Activated naive CD4-positive, alpha-beta T cell treated with anti-CD3 and anti-CD28 coated beads for 36 hours (primary cell): ENCODE measurements around the gene ETF1. TPM values are rescaled to one million over a fixed set of nuclear protein-coding genes. Genes with fewer than 3 reads are reported as not detected.

Experiments
- CTCF ChIA-PET: fragments of 350-600 bp; sonication (Branson Sonifier 250); formaldehyde crosslinking; loops from one replicate; lab custom pipeline; 2021; ENCODE audit warnings: antibody characterized with exemption; lab: Charles Lee
- DNase-seq: peaks from one replicate; pipeline ENCODE4 v3.0.0-alpha.2; 2020
- H3K27ac Mint-ChIP-seq: one replicate; pipeline ENCODE4 v1.8.0; 2021; ENCODE audit warnings: mild to moderate bottlenecking, mixed read lengths
- H3K27me3 Mint-ChIP-seq: one replicate; pipeline ENCODE4 v1.8.0; 2021; ENCODE audit warnings: low read depth, mixed read lengths
- H3K36me3 Mint-ChIP-seq: one replicate; pipeline ENCODE4 v1.8.0; 2021; ENCODE audit warnings: low read depth, mixed read lengths
- H3K4me1 Mint-ChIP-seq: one replicate; pipeline ENCODE4 v1.8.0; 2021; ENCODE audit warnings: low read depth, mixed read lengths
- H3K4me3 Mint-ChIP-seq: one replicate; pipeline ENCODE4 v1.8.0; 2021; ENCODE audit warnings: mild to moderate bottlenecking, moderate library complexity, mixed read lengths
- H3K9me3 Mint-ChIP-seq: one replicate; pipeline ENCODE4 v1.8.0; 2021; ENCODE audit warnings: mixed read lengths
- intact Hi-C: fragments of 100-400 bp; cut with micrococcal nuclease; formaldehyde crosslinking; loops from one replicate; pipeline ENCODE4 v1.15.1; 2023
- total RNA-seq, 2 experiments: library from RNA; stranded (reverse); gene quantifications; one replicate each; pipeline ENCODE4 v1.2.3, GENCODE V29; 2021

ETF1 gene
- total RNA-seq, 2 experiments from 2014 or later: 99.8 to 107 TPM

DNA sequence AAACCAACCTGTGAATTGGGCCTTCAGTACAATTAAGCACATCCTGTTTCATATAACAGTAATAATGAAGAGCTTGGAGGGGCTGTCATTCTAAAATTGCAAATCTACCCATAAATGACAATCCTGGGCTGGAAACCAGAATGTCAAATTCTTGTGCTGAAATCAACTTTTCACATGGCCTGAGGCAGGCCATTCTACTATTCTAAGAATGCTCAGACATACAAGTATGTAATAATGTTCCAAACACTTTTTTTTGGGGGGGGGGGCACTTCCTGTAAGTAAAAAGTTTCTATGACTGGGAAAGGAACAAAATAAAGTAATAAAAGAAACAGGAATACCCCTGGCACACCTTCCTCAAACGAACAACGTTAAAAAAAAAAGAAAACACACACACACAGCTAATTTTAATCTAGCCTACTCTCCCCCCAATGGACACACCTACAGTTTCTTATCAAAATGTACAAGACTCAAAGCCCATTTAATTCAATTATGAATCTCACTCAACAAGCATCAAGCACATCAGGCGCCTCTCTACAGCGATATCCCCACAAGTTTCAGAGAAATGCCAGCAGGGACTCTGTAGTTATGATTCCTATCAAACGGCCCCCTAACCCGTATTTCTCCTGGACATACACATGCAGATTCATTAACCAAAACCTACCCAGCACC lies 1.4 kb downstream of the ETF1 start:
- peak overlapping the region; percentile 85 for H3K27ac Mint-ChIP-seq
- intact Hi-C loops: loop anchor here (2.0 kb wide), 1 partner anchor 49 kb away; no protein-coding TSS in a partner anchor
- peaks cover 20% of the 10 kb centered on the region for H3K36me3 Mint-ChIP-seq
- H3K27me3 Mint-ChIP-seq: no peaks in the 10 kb centered on the region
- H3K4me1 Mint-ChIP-seq: peaks cover 66% of the 10 kb centered on the region
- H3K4me3 Mint-ChIP-seq: peak overlapping the region; percentile 100
- no peak for DNase-seq
- no peaks in the 10 kb centered on the region for H3K9me3 Mint-ChIP-seq
- CTCF ChIA-PET: interaction anchor here (0.6 to 0.7 kb wide), 2 partner anchors 12 to 89 kb away, joined by 3 to 9 read pairs; no protein-coding TSS in a partner anchor

- H3K4me3 Mint-ChIP-seq: no peak overlapping the region
- no peaks in the 10 kb centered on the region for H3K9me3 Mint-ChIP-seq
- CTCF ChIA-PET: interaction anchor here (0.6 kb wide), 2 partner anchors 9 to 90 kb away, joined by 3 to 8 read pairs; no protein-coding TSS in a partner anchor
- H3K27me3 Mint-ChIP-seq: no peaks in the 10 kb centered on the region
- H3K4me1 Mint-ChIP-seq: peaks cover 59% of the 10 kb centered on the region
- peaks cover 17% of the 10 kb centered on the region for H3K36me3 Mint-ChIP-seq
- intact Hi-C loops: no loop called here
- no peak overlapping the region for H3K27ac Mint-ChIP-seq
- no peak for DNase-seq
Measured at GRCh38 chr5:138539791-138540190, 3.2 kb downstream of the ETF1 start.

- Mint-ChIP-seq H3K36me3 (peaks cover 19% of the 10 kb centered on the region), H3K9me3 (no peaks in the 10 kb centered on the region), H3K4me1 (peaks cover 59% of the 10 kb centered on the region), H3K27me3 (no peaks in the 10 kb centered on the region), H3K27ac (no peak overlapping the region), H3K4me3 (no peak overlapping the region)
- no peak for DNase-seq
- intact Hi-C loops: no loop called here
- CTCF ChIA-PET: interaction anchor here (0.6 to 1.3 kb wide), 2 partner anchors 9 to 30 kb away, joined by 3 to 8 read pairs; no protein-coding TSS in a partner anchor
Measured at GRCh38 chr5:138538943-138539627, 4.0 kb downstream of the ETF1 start.

GRCh38 chr5:138536665-138537315 lies 6.2 kb downstream of the ETF1 start:
- Mint-ChIP-seq H3K9me3 (no peaks in the 10 kb centered on the region), H3K4me1 (peaks cover 72% of the 10 kb centered on the region), H3K27ac (no peak overlapping the region), H3K4me3 (no peak overlapping the region), H3K27me3 (no peaks in the 10 kb centered on the region), H3K36me3 (peaks cover 26% of the 10 kb centered on the region)
- no peak for DNase-seq
- intact Hi-C loops: no loop called here
- CTCF ChIA-PET: no interaction called here

- Mint-ChIP-seq H3K27ac (peak overlapping the region; percentile 51), H3K4me3 (no peak overlapping the region), H3K9me3 (no peaks in the 10 kb centered on the region), H3K4me1 (peaks cover 70% of the 10 kb centered on the region), H3K27me3 (no peaks in the 10 kb centered on the region), H3K36me3 (peaks cover 29% of the 10 kb centered on the region)
- intact Hi-C loops: no loop called here
- CTCF ChIA-PET: interaction anchor here (0.6 to 1.0 kb wide), 2 partner anchors 39 to 183 kb away, joined by 3 read pairs; partner anchors contain the start of gene HSPA9
- DNase-seq: no peak
Measured at GRCh38 chr5:138536215-138536614, 6.8 kb downstream of the ETF1 start.

DNA sequence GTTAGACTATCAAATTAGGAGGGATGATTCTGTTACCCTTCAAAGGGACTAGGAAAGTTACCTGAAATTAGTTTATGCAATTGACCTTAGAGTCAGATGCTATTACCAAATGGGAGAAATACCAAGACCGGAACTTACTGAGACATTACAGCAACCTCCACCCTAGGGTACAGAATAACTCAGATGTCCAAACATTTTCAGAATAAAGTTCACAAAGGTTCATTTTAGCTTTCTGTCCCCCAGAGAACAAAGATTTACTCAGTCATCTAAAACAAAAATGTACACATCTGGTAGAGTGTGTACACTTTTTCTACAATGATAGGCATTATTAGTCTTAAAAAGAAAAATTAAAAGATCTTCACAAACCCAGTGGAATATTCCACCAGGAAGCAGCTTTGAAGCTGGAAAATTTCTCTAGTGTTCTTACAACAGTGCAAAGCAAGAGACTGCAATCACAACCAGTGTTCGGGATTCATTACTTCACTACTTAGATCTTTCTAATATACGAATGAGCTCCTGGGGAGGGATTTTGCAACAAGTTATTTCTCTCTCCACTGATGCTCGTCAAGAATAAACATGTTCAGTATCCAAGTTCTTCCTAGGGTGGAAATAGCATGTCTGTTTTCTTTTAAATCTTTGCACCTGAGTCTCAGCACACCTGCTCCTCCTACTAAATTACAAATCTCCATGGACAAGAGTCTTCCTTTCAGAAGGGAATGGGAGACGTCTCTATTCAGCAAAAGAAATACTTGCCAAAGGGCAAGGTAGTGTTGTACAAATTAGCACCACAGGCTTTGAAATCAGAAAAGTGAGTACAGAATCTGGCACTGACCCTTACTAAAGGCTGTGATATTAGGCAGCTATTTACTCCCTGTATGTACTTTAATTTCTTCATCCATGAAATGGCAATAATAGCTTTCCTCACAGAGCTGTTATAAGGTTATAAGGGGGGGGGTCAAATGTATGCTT lies 8.8 kb downstream of the ETF1 start:
- no peak for DNase-seq
- CTCF ChIA-PET: interaction anchor here (0.5 to 0.6 kb wide), 2 partner anchors 86 to 413 kb away, joined by 3 read pairs; no protein-coding TSS in a partner anchor
- H3K27ac Mint-ChIP-seq: no peak overlapping the region
- no peaks in the 10 kb centered on the region for H3K9me3 Mint-ChIP-seq
- no peaks in the 10 kb centered on the region for H3K27me3 Mint-ChIP-seq
- no peak overlapping the region for H3K4me3 Mint-ChIP-seq
- peaks cover 65% of the 10 kb centered on the region for H3K4me1 Mint-ChIP-seq
- intact Hi-C loops: no loop called here
- H3K36me3 Mint-ChIP-seq: peaks cover 32% of the 10 kb centered on the region

DNA sequence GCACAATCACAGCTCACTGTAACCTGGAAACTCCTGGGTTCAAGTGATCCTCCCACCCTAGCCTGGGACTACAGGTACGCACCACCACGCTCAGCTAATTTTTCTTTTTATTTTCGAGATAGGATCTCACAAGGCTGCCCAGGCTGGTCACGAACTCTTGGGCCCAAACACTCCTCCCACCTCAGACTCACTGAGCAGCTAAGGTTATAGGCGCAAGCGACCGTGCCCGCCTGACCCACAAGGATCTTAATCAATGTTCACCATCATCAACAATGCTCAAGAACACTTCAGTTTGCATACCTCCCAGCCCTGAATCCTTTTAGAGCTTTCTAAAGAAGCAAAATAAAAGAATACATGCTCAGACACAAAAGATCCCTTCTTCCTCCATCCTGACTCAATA lies 13.2 kb downstream of the ETF1 start:
- Mint-ChIP-seq H3K36me3 (peaks cover 41% of the 10 kb centered on the region), H3K4me1 (peaks cover 55% of the 10 kb centered on the region), H3K9me3 (no peaks in the 10 kb centered on the region), H3K27me3 (no peaks in the 10 kb centered on the region), H3K4me3 (no peak overlapping the region), H3K27ac (no peak overlapping the region)
- DNase-seq: no peak
- CTCF ChIA-PET: interaction anchor here (0.6 to 1.0 kb wide), 2 partner anchors 80 to 334 kb away, joined by 3 read pairs; no protein-coding TSS in a partner anchor
- intact Hi-C loops: no loop called here

DNA sequence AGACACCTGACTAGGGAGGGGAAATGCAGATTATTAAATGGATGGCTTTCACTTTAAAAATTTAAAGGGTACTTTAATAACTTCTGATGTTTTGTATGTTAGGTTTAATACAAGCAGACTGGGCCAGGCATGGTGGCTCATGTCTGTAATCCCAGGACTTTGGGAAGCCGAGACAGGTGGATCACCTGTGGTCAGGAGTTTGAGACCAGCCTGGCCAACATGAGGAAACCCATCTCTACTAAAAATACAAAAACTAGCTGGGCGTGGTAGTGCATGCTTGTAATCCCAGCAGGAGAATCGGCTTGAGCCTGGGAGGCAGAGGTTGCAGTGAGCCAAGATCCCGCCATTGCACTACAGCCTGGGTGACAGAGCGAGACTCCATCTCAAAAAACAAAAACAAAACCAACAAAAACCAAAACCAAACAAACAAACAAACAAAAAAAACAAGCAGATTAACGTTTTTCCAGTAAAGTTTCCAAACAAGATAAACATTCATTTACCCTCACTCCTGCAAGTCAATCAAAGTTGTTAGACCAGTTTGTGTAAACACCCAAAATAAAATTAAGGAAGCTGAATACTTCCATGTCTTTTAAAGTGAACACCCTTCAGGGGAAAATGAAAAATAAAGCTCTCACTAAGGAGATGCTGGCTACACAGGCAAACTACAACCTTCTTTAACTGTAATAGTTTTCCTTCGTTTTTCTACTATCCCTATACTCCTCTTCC lies 14.1 kb downstream of the ETF1 start:
- Mint-ChIP-seq H3K9me3 (no peaks in the 10 kb centered on the region), H3K36me3 (peaks cover 34% of the 10 kb centered on the region), H3K27me3 (no peaks in the 10 kb centered on the region), H3K4me1 (peaks cover 51% of the 10 kb centered on the region), H3K4me3 (no peak overlapping the region), H3K27ac (no peak overlapping the region)
- no peak for DNase-seq
- CTCF ChIA-PET: interaction anchor here (0.7 to 0.8 kb wide), 3 partner anchors 12 to 177 kb away, joined by 3 to 9 read pairs (median 6); no protein-coding TSS in a partner anchor
- intact Hi-C loops: no loop called here

GRCh38 chr5:138528208-138528607 lies 14.8 kb downstream of the ETF1 start:
- DNase-seq: no peak
- Mint-ChIP-seq H3K4me1 (peaks cover 51% of the 10 kb centered on the region), H3K36me3 (peaks cover 33% of the 10 kb centered on the region)

DNA sequence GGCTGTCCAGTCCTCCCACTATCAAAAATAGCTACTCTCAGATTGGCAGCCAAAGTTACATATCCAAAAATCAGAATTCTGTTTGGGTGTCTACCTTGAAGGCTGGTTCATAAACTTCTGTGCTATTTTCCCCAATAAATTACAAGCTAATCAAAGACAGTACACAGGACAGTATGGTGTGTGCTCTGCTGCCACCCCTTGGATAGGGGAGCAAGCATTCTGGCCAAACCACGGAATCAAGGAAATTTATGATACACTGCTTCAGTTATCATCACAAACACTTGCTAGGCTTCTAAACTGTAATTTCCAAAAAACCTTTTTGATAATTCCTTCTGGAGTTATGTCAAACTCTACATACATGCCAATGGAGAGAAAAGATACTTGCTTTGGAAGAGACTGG lies 15.9 kb downstream of the ETF1 start:
- Mint-ChIP-seq H3K4me1 (peaks cover 49% of the 10 kb centered on the region), H3K36me3 (peaks cover 27% of the 10 kb centered on the region), H3K4me3 (no peak overlapping the region), H3K27ac (no peak overlapping the region), H3K9me3 (no peaks in the 10 kb centered on the region), H3K27me3 (no peaks in the 10 kb centered on the region)
- no peak for DNase-seq
- CTCF ChIA-PET: no interaction called here
- intact Hi-C loops: no loop called here

More at GRCh38 chr5:138528208-138528607, 14.8 kb downstream of the ETF1 start:
- Mint-ChIP-seq H3K4me3 (no peak overlapping the region), H3K9me3 (no peaks in the 10 kb centered on the region), H3K27ac (no peak overlapping the region), H3K27me3 (no peaks in the 10 kb centered on the region)
- intact Hi-C loops: no loop called here
- CTCF ChIA-PET: interaction anchor here (0.8 kb wide), 1 partner anchor 46 kb away, joined by 3 read pairs; no protein-coding TSS in a partner anchor

DNA sequence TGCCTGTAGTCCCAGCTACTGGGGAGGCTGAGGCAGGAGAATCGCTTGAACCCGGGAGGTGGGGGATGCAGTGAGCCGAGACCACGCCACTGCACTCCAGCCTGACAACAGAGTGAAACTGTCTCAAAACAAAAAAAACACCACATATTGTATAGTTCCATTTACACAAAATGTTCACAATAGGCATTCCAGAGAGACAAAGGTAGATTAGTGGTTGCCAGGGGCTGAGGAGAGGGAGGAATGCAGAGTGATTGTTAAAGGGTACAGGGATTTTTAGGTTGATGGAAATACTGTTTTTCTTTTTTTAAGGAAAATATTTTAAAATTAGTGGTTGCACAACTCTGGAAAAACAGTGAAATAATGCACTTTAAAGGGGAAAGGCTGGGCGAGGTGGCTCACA lies 19.6 kb downstream of the ETF1 start:
- intact Hi-C loops: no loop called here

More for the DNA sequence above, 19.6 kb downstream of the ETF1 start:
- Mint-ChIP-seq H3K27ac (no peak overlapping the region), H3K9me3 (no peaks in the 10 kb centered on the region), H3K4me3 (no peak overlapping the region), H3K4me1 (peaks cover 40% of the 10 kb centered on the region), H3K36me3 (peaks cover 17% of the 10 kb centered on the region), H3K27me3 (no peaks in the 10 kb centered on the region)
- CTCF ChIA-PET: no interaction called here
- no peak for DNase-seq
